ENCODE data around the gene NEAT1.
"Not testable (repeated sequence)": the region's sequence is repeated elsewhere in the genome, so short reads cannot be mapped to it uniquely, and the experiment has no call there.

Gene NEAT1

GRCh38 chr11:65404638-65405339 lies 17.8 kb upstream of the NEAT1 start:
- DNase-seq (ENCODE audit: low read depth), result no peak

- DNase-seq (ENCODE audit: low read depth), result no peak
These were observed 11.5 kb upstream of the NEAT1 start for GRCh38 chr11:65410936-65411680.

- no peak for DNase-seq (ENCODE audit: low read depth)
These were observed 10.9 kb upstream of the NEAT1 start for GRCh38 chr11:65411681-65412070.

- no peak for DNase-seq (ENCODE audit: low read depth)
These were observed 10.1 kb upstream of the NEAT1 start for GRCh38 chr11:65412271-65413076.

- not testable (repeated sequence) for DNase-seq (ENCODE audit: low read depth)
These were observed 9.4 kb upstream of the NEAT1 start for GRCh38 chr11:65413077-65413664.

GRCh38 chr11:65414776-65415498 lies 7.7 kb upstream of the NEAT1 start:
- peak; percentile 23 for DNase-seq (ENCODE audit: low read depth)

GRCh38 chr11:65415499-65416340 lies 6.9 kb upstream of the NEAT1 start:
- no peak for DNase-seq (ENCODE audit: low read depth)

GRCh38 chr11:65416341-65416824 lies 6.2 kb upstream of the NEAT1 start:
- peak; percentile 67 for DNase-seq (ENCODE audit: low read depth)

- peak; percentile 20 for DNase-seq (ENCODE audit: low read depth)
These were observed 5.5 kb upstream of the NEAT1 start for GRCh38 chr11:65416841-65417701.

GRCh38 chr11:65417702-65418430 lies 4.7 kb upstream of the NEAT1 start:
- peak; percentile 50 for DNase-seq (ENCODE audit: low read depth)

GRCh38 chr11:65418431-65418680 lies 4.2 kb upstream of the NEAT1 start:
- no peak for DNase-seq (ENCODE audit: low read depth)

- DNase-seq (ENCODE audit: low read depth), result peak; percentile 98
These were observed 3.7 kb upstream of the NEAT1 start for GRCh38 chr11:65418681-65419459.

- DNase-seq (ENCODE audit: low read depth), result no peak
These were observed 3.2 kb upstream of the NEAT1 start for GRCh38 chr11:65419460-65419771.

GRCh38 chr11:65419772-65420481 lies 2.7 kb upstream of the NEAT1 start:
- peak; percentile 97 for DNase-seq (ENCODE audit: low read depth)

- DNase-seq (ENCODE audit: low read depth), result no peak
These were observed 2.1 kb upstream of the NEAT1 start for GRCh38 chr11:65420506-65420905.

- peak; percentile 99 for DNase-seq (ENCODE audit: low read depth)
These were observed 1.4 kb upstream of the NEAT1 start for GRCh38 chr11:65420979-65421793.
